ENCODE measurements around the gene ANK3.

DNA sequence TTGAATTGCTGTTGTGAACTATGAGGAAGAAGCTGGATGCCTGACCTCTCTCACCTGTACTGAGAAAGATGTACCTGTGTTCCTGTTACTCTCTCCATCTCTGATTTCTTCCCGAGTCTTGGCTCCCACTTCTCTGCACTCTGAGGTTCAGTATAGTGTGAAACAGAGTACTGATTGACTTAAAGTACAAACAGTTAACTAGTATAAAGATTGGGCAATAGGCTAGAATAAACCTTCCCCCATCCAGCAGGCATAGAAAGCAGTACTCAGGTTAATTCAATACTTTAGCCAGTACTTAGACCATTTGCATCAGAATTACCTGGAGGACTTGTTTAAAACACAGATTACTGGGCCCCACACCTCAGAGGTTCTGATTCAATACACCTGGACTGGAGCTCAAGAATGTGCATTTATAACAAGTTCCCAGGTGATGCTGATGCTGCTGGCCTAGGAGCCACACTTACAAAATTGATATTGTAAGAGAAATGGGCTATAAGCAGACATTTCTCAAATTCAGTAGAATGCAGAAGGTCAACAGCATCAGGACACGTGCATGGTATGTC lies 51.6 kb downstream of the ANK3 start:
- no peak for TF ChIP-seq EZH2 (IDR thresholded peaks at IDR 0.05; ENCODE audit: low read depth)
- TF ChIP-seq, protein P1, sequence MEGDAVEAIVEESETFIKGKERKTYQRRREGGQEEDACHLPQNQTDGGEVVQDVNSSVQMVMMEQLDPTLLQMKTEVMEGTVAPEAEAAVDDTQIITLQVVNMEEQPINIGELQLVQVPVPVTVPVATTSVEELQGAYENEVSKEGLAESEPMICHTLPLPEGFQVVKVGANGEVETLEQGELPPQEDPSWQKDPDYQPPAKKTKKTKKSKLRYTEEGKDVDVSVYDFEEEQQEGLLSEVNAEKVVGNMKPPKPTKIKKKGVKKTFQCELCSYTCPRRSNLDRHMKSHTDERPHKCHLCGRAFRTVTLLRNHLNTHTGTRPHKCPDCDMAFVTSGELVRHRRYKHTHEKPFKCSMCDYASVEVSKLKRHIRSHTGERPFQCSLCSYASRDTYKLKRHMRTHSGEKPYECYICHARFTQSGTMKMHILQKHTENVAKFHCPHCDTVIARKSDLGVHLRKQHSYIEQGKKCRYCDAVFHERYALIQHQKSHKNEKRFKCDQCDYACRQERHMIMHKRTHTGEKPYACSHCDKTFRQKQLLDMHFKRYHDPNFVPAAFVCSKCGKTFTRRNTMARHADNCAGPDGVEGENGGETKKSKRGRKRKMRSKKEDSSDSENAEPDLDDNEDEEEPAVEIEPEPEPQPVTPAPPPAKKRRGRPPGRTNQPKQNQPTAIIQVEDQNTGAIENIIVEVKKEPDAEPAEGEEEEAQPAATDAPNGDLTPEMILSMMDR (conservative IDR thresholded peaks at IDR 0.05) = no peak
